ENCODE results near the gene MYL2.

Gene MYL2

GRCh38 chr12:110928700-110929099 lies 8.3 kb upstream of the MYL2 start:
- no peak for TF ChIP-seq CTCF (IDR thresholded peaks at IDR 0.05; ENCODE audit: insufficient read depth, low read length, poor library complexity, severe bottlenecking)
- Histone ChIP-seq H3K4me3 (replicated peaks; ENCODE audit: low read depth, low read length) (no peak overlapping the region), H3K36me3 (ENCODE audit: control insufficient read depth, insufficient read depth, low read length) (no peaks in the 10 kb centered on the region), H3K27me3 (replicated peaks; ENCODE audit: control insufficient read depth, insufficient read depth, low read length) (no peaks in the 10 kb centered on the region)
- no peak for DNase-seq (ENCODE audit: extremely low read depth, insufficient read length)

GRCh38 chr12:110927546-110927945 lies 7.2 kb upstream of the MYL2 start:
- no peak for TF ChIP-seq CTCF (IDR thresholded peaks at IDR 0.05; ENCODE audit: insufficient read depth, low read length, poor library complexity, severe bottlenecking)
- H3K36me3 ChIP-seq (ENCODE audit: control insufficient read depth, insufficient read depth, low read length), result no peaks in the 10 kb centered on the region
- H3K4me3 ChIP-seq (replicated peaks; ENCODE audit: low read depth, low read length), result no peak overlapping the region
- no peak for DNase-seq (ENCODE audit: extremely low read depth, insufficient read length)
- H3K27me3 ChIP-seq (replicated peaks; ENCODE audit: control insufficient read depth, insufficient read depth, low read length), result no peaks in the 10 kb centered on the region

GRCh38 chr12:110923692-110924334 lies 3.4 kb upstream of the MYL2 start:
- DNase-seq (ENCODE audit: extremely low read depth, insufficient read length), result no peak
- Histone ChIP-seq H3K27me3 (replicated peaks; ENCODE audit: control insufficient read depth, insufficient read depth, low read length) (no peaks in the 10 kb centered on the region), H3K4me3 (replicated peaks; ENCODE audit: low read depth, low read length) (no peak overlapping the region), H3K36me3 (ENCODE audit: control insufficient read depth, insufficient read depth, low read length) (no peaks in the 10 kb centered on the region)
- TF ChIP-seq CTCF (IDR thresholded peaks at IDR 0.05; ENCODE audit: insufficient read depth, low read length, poor library complexity, severe bottlenecking), result no peak

- Histone ChIP-seq H3K4me3 (replicated peaks; ENCODE audit: low read depth, low read length) (no peak overlapping the region), H3K27me3 (replicated peaks; ENCODE audit: control insufficient read depth, insufficient read depth, low read length) (no peaks in the 10 kb centered on the region), H3K36me3 (ENCODE audit: control insufficient read depth, insufficient read depth, low read length) (no peaks in the 10 kb centered on the region)
- TF ChIP-seq CTCF (IDR thresholded peaks at IDR 0.05; ENCODE audit: insufficient read depth, low read length, poor library complexity, severe bottlenecking), result no peak
- no peak for DNase-seq (ENCODE audit: extremely low read depth, insufficient read length)
Measured at GRCh38 chr12:110923192-110923591, 2.8 kb upstream of the MYL2 start.

GRCh38 chr12:110922652-110923051 lies 2.3 kb upstream of the MYL2 start:
- TF ChIP-seq CTCF (IDR thresholded peaks at IDR 0.05; ENCODE audit: insufficient read depth, low read length, poor library complexity, severe bottlenecking), result no peak
- no peak for DNase-seq (ENCODE audit: extremely low read depth, insufficient read length)
- Histone ChIP-seq H3K4me3 (replicated peaks; ENCODE audit: low read depth, low read length) (no peak overlapping the region), H3K27me3 (replicated peaks; ENCODE audit: control insufficient read depth, insufficient read depth, low read length) (no peaks in the 10 kb centered on the region), H3K36me3 (ENCODE audit: control insufficient read depth, insufficient read depth, low read length) (no peaks in the 10 kb centered on the region)

GRCh38 chr12:110921262-110921661 lies 883 bp upstream of the MYL2 start:
- no peaks in the 10 kb centered on the region for H3K36me3 ChIP-seq (ENCODE audit: control insufficient read depth, insufficient read depth, low read length)
- no peaks in the 10 kb centered on the region for H3K27me3 ChIP-seq (replicated peaks; ENCODE audit: control insufficient read depth, insufficient read depth, low read length)
- no peak for TF ChIP-seq CTCF (IDR thresholded peaks at IDR 0.05; ENCODE audit: insufficient read depth, low read length, poor library complexity, severe bottlenecking)
- no peak for DNase-seq (ENCODE audit: extremely low read depth, insufficient read length)
- no peak overlapping the region for H3K4me3 ChIP-seq (replicated peaks; ENCODE audit: low read depth, low read length)
